ENCODE data around the gene WTAP. TPM values are rescaled to one million over a fixed set of nuclear protein-coding genes. Genes with fewer than 3 reads are reported as not detected.

The WTAP gene
- total RNA-seq, 3 donors from 2014 or later = 81.1 to 85.8 (median 84.4) TPM

- intact Hi-C loops (cut with DNase I, micrococcal nuclease) = no loop called here
- peaks cover 6% of the 10 kb centered on the region for H3K36me3 ChIP-seq (ENCODE audit: low read depth)
These were observed 26.0 kb downstream of the WTAP start for GRCh38 chr6:159753081-159753872.

GRCh38 chr6:159754401-159754800 lies 27.1 kb downstream of the WTAP start:
- no peak for ATAC-seq
- no peak overlapping the region for H3K4me3 ChIP-seq
- no peak for TF ChIP-seq CTCF (IDR thresholded peaks at IDR 0.05)
- peaks cover 6% of the 10 kb centered on the region for H3K36me3 ChIP-seq (ENCODE audit: low read depth)
- no peaks in the 10 kb centered on the region for H3K9me3 ChIP-seq
- intact Hi-C loops (cut with DNase I, micrococcal nuclease) = no loop called here
- DNase-seq = no peak
- no peaks in the 10 kb centered on the region for H3K4me1 ChIP-seq (ENCODE audit: low read depth)

More at GRCh38 chr6:159753081-159753872, 26.0 kb downstream of the WTAP start:
- no peak for TF ChIP-seq CTCF (IDR thresholded peaks at IDR 0.05)
- DNase-seq (no peak), ATAC-seq (no peak)
- H3K4me1 ChIP-seq (ENCODE audit: low read depth) = no peaks in the 10 kb centered on the region
- no peaks in the 10 kb centered on the region for H3K9me3 ChIP-seq
- H3K4me3 ChIP-seq = no peak overlapping the region

- peaks cover 6% of the 10 kb centered on the region for H3K36me3 ChIP-seq (ENCODE audit: low read depth)
- ATAC-seq (peak; percentile 13), DNase-seq (no peak)
- H3K9me3 ChIP-seq = no peaks in the 10 kb centered on the region
- intact Hi-C loops (cut with DNase I, micrococcal nuclease) = no loop called here
- no peak overlapping the region for H3K4me3 ChIP-seq
- H3K4me1 ChIP-seq (ENCODE audit: low read depth) = no peaks in the 10 kb centered on the region
- TF ChIP-seq CTCF (IDR thresholded peaks at IDR 0.05) = no peak
These were observed 27.9 kb downstream of the WTAP start for GRCh38 chr6:159754959-159755914.

- no peak overlapping the region for H3K4me3 ChIP-seq
- H3K4me1 ChIP-seq (ENCODE audit: low read depth) = no peaks in the 10 kb centered on the region
- ATAC-seq = no peak
- DNase-seq = no peak
- peaks cover 6% of the 10 kb centered on the region for H3K36me3 ChIP-seq (ENCODE audit: low read depth)
- no peak for TF ChIP-seq CTCF (IDR thresholded peaks at IDR 0.05)
- intact Hi-C loops (cut with DNase I, micrococcal nuclease) = no loop called here
- H3K9me3 ChIP-seq = no peaks in the 10 kb centered on the region
These were observed 29.2 kb downstream of the WTAP start for GRCh38 chr6:159756508-159756907.

- Histone ChIP-seq H3K9me3 (no peaks in the 10 kb centered on the region), H3K4me3 (no peak overlapping the region), H3K4me1 (ENCODE audit: low read depth) (peaks cover 7% of the 10 kb centered on the region), H3K36me3 (ENCODE audit: low read depth) (peaks cover 2% of the 10 kb centered on the region)
- intact Hi-C loops (cut with DNase I, micrococcal nuclease) = no loop called here
- TF ChIP-seq CTCF (IDR thresholded peaks at IDR 0.05) = no peak
- ATAC-seq (no peak), DNase-seq (no peak)
These were observed 31.0 kb downstream of the WTAP start for GRCh38 chr6:159758031-159759001.
